H1 (cell line): ENCODE measurements around the gene CACNA1G. TPM values are rescaled to one million over a fixed set of nuclear protein-coding genes. Genes with fewer than 3 reads are reported as not detected.

ENCODE experiments used
- CTCF ChIA-PET: fragments of 300-600 bp; sonication (Branson Sonifier 250); formaldehyde crosslinking; loops from one replicate; lab custom pipeline; 2021; ENCODE audit not compliant: partially characterized antibody; lab: Charles Lee
- POLR2A ChIA-PET: fragments of 300-600 bp; sonication (Branson Sonifier 250); formaldehyde crosslinking; loops from one replicate; lab custom pipeline; 2021; ENCODE audit warnings: inconsistent platforms; ENCODE audit not compliant: partially characterized antibody; lab: Charles Lee
- DNase-seq, 2 experiments: peaks; one replicate each; pipeline versions ENCODE4 v3.0.0 to v3.0.0-alpha.2; 2010 to 2022; ENCODE audit warnings: low spot score in 2 of 2, low read depth in 1 of 2, mixed read lengths in 1 of 2
- FAIRE-seq: peaks from 2 replicates; lab custom pipeline; 2011; peaks lifted over from hg19 to GRCh38; lab: Jason Lieb, UNC
- H2AFZ ChIP-seq: 2 replicates; pipeline ENCODE4 v1.8.1; 2012; ENCODE audit warnings: low read length, inconsistent platforms
- H2AK5ac ChIP-seq: 2 replicates; pipeline ENCODE4 v1.6.1; 2013; ENCODE audit warnings: low read depth, low read length
- H2BK120ac ChIP-seq: replicated peaks from 2 replicates; pipeline ENCODE3; 2013; ENCODE audit warnings: low read depth, low read length, inconsistent platforms
- H2BK12ac ChIP-seq: 2 replicates; pipeline ENCODE4 v1.6.1; 2013; ENCODE audit warnings: low read depth, low read length
- H2BK15ac ChIP-seq: 2 replicates; pipeline ENCODE4 v1.6.1; 2013; ENCODE audit warnings: low read length
- H2BK20ac ChIP-seq: 2 replicates; pipeline ENCODE4 v1.6.1; 2013; ENCODE audit warnings: low read length
- H2BK5ac ChIP-seq: 2 replicates; pipeline ENCODE4 v1.6.1; 2013; ENCODE audit warnings: low read depth, low read length
- H3K14ac ChIP-seq: 2 replicates; pipeline ENCODE4 v1.6.1; 2013; ENCODE audit warnings: inconsistent platforms; ENCODE audit not compliant: insufficient read length
- H3K18ac ChIP-seq: 2 replicates; pipeline ENCODE4 v1.6.1; 2013; ENCODE audit warnings: low read length; ENCODE audit errors: extremely low read depth
- H3K23ac ChIP-seq: 2 replicates; pipeline ENCODE4 v1.6.1; 2013; ENCODE audit warnings: inconsistent platforms; ENCODE audit not compliant: insufficient read length
- H3K23me2 ChIP-seq: 2 replicates; pipeline ENCODE4 v1.6.1; 2013; ENCODE audit warnings: low read depth, low read length
- H3K27ac ChIP-seq: 2 replicates; pipeline ENCODE4 v1.6.1; 2011; ENCODE audit warnings: low read depth, low read length, inconsistent platforms
- H3K27me3 ChIP-seq, 4 experiments: replicated peaks in 1 of 4; 1 replicate in 1 of 4; 2 replicates in 3 of 4; pipeline versions ENCODE4 v1.6.1 to v1.8.1; 2011 to 2013; ENCODE audit warnings: low read length in 3 of 4, mild to moderate bottlenecking in 3 of 4, inconsistent platforms in 2 of 4, mixed read lengths in 2 of 4, moderate library complexity in 1 of 4; ENCODE audit not compliant: control insufficient read depth in 3 of 4, insufficient read depth in 3 of 4; ENCODE audit errors: extremely low read depth in 1 of 4
- H3K36me3 ChIP-seq, 4 experiments: 2 replicates each; pipeline versions ENCODE4 v1.6.1 to v1.8.1; 2011 to 2013; ENCODE audit warnings: mild to moderate bottlenecking in 4 of 4, low read length in 3 of 4, moderate library complexity in 2 of 4, control low read depth in 1 of 4, inconsistent platforms in 1 of 4; ENCODE audit not compliant: insufficient read depth in 4 of 4, control insufficient read depth in 2 of 4
- H3K4ac ChIP-seq: replicated peaks from 2 replicates; pipeline ENCODE3; 2013; ENCODE audit warnings: low read length, low read depth, mixed read lengths, inconsistent platforms; ENCODE audit not compliant: insufficient read length
- H3K4me1 ChIP-seq, 4 experiments: replicated peaks in 1 of 4; 1 replicate in 1 of 4; 2 replicates in 3 of 4; pipeline versions ENCODE4 v1.6.1 to v1.8.1; 2011 to 2013; ENCODE audit warnings: low read length in 3 of 4, inconsistent platforms in 2 of 4, mixed read lengths in 1 of 4; ENCODE audit not compliant: insufficient read depth in 4 of 4, control insufficient read depth in 3 of 4
- H3K4me2 ChIP-seq, 2 experiments: 2 replicates each; pipeline versions ENCODE4 v1.6.1 to v1.8.1; 2011 to 2013; ENCODE audit warnings: low read depth in 2 of 2, low read length in 2 of 2, control low read depth in 1 of 2, inconsistent platforms in 1 of 2, mild to moderate bottlenecking in 1 of 2; ENCODE audit not compliant: insufficient read depth in 1 of 2
- H3K4me3 ChIP-seq, 4 experiments: fragments of 200-600, 300-600 bp in 1 of 4; sonication (generic), shearing (Covaris generic), sonication (Bioruptor Twin) in 1 of 4; 2 replicates each; pipeline versions ENCODE4 v1.5.1 to v1.8.1; 2011 to 2016; ENCODE audit warnings: low read length in 4 of 4, low read depth in 3 of 4, control low read depth in 2 of 4, inconsistent platforms in 2 of 4, mild to moderate bottlenecking in 2 of 4, mixed read lengths in 1 of 4, moderate library complexity in 1 of 4; ENCODE audit not compliant: insufficient read depth in 2 of 4; ENCODE audit errors: extremely low read depth in 1 of 4
- H3K56ac ChIP-seq: replicated peaks from 2 replicates; pipeline ENCODE3; 2013; ENCODE audit warnings: low read depth, mild to moderate bottlenecking, mixed read lengths, low read length, inconsistent platforms; ENCODE audit not compliant: insufficient read length
- H3K79me1 ChIP-seq: 2 replicates; pipeline ENCODE4 v1.6.1; 2013; ENCODE audit warnings: low read depth, low read length, control low read depth
- H3K79me2 ChIP-seq, 2 experiments: 2 replicates each; pipeline versions ENCODE4 v1.6.1 to v1.8.1; 2012 to 2013; ENCODE audit warnings: low read length in 2 of 2, mild to moderate bottlenecking in 2 of 2, inconsistent platforms in 1 of 2; ENCODE audit not compliant: insufficient read depth in 2 of 2, control insufficient read depth in 1 of 2
- H3K9ac ChIP-seq, 4 experiments: replicated peaks in 1 of 4; 1 replicate in 1 of 4; 2 replicates in 3 of 4; pipeline versions ENCODE4 v1.6.1 to v1.8.1; 2011 to 2013; ENCODE audit warnings: low read depth in 3 of 4, low read length in 3 of 4, control low read depth in 2 of 4, mild to moderate bottlenecking in 2 of 4, moderate library complexity in 2 of 4, inconsistent platforms in 1 of 4; ENCODE audit errors: extremely low read depth in 1 of 4
- H3K9me3 ChIP-seq, 2 experiments: 2 replicates each; pipeline versions ENCODE4 v1.6.1 to v1.8.1; 2012 to 2013; ENCODE audit warnings: mild to moderate bottlenecking in 2 of 2, moderate library complexity in 2 of 2, control low read depth in 1 of 2, inconsistent platforms in 1 of 2, low read depth in 1 of 2, low read length in 1 of 2, mixed read lengths in 1 of 2; ENCODE audit not compliant: insufficient read depth in 2 of 2
- H4K20me1 ChIP-seq, 2 experiments: replicated peaks in 1 of 2; 2 replicates each; pipeline versions ENCODE3 to v1.8.1; 2011 to 2013; ENCODE audit warnings: inconsistent platforms in 2 of 2, low read length in 2 of 2, mild to moderate bottlenecking in 1 of 2; ENCODE audit not compliant: insufficient read depth in 2 of 2, control insufficient read depth in 1 of 2
- H4K5ac ChIP-seq: 2 replicates; pipeline ENCODE4 v1.6.1; 2013; ENCODE audit warnings: low read length, low read depth, mixed read lengths, inconsistent platforms; ENCODE audit not compliant: insufficient read length
- H4K8ac ChIP-seq: 2 replicates; pipeline ENCODE4 v1.8.0; 2013; ENCODE audit warnings: mild to moderate bottlenecking, moderate library complexity, low read length, inconsistent platforms; ENCODE audit not compliant: insufficient read depth; ENCODE audit errors: extremely low read depth
- H4K91ac ChIP-seq: replicated peaks from 2 replicates; pipeline ENCODE3; 2013; ENCODE audit warnings: low read length, mixed read lengths, inconsistent platforms; ENCODE audit not compliant: insufficient read length
- WGBS, 2 experiments: shearing (Covaris generic) in 1 of 2; methylation state at CpG; one replicate each; pipeline versions ENCODE4 v1.1.6 to v1.1.7; 2013 to 2015; ENCODE audit warnings: low lambda C conversion rate in 2 of 2, mixed read lengths in 2 of 2, inconsistent platforms in 1 of 2, low coverage in 1 of 2, missing lambda C conversion rate in 1 of 2; ENCODE audit not compliant: insufficient replicate concordance in 2 of 2, insufficient coverage in 1 of 2, insufficient read length in 1 of 2; ENCODE audit errors: extremely low coverage in 1 of 2, missing lambda C conversion rate in 1 of 2; 5-methylcytosine and 5-hydroxymethylcytosine counted together
- polyA plus RNA-seq, 7 experiments: library from polyadenylated mRNA; depleted of rRNA in 3 of 7; stranded (reverse) in 5 of 7; unstranded in 2 of 7; fragments of >200 nt in 5 of 7; fragments of 200-250 nt in 2 of 7; gene quantifications; 1 replicate in 5 of 7; 2 replicates in 1 of 7; 4 replicates in 1 of 7; pipeline versions ENCODE4 v1.2.1 to v1.2.3, GENCODE V29; 2011 to 2013; ENCODE audit warnings: missing spikeins in 2 of 7, mixed read lengths in 2 of 7
- total RNA-seq: library from RNA; stranded (reverse); fragmentation: NEBNext Ultra II Directional; extraction: Animal tissue kit (Norgen Biotek cat#: 25700); gene quantifications from 2 replicates; pipeline ENCODE4 v1.2.1, GENCODE V29; 2021

The CACNA1G gene
- total and polyA plus RNA-seq, 2 of the 8 experiments (the other 6 are each of a cell fraction or from before 2014, with no cell fraction given): 2.9 to 4.9 TPM

DNA sequence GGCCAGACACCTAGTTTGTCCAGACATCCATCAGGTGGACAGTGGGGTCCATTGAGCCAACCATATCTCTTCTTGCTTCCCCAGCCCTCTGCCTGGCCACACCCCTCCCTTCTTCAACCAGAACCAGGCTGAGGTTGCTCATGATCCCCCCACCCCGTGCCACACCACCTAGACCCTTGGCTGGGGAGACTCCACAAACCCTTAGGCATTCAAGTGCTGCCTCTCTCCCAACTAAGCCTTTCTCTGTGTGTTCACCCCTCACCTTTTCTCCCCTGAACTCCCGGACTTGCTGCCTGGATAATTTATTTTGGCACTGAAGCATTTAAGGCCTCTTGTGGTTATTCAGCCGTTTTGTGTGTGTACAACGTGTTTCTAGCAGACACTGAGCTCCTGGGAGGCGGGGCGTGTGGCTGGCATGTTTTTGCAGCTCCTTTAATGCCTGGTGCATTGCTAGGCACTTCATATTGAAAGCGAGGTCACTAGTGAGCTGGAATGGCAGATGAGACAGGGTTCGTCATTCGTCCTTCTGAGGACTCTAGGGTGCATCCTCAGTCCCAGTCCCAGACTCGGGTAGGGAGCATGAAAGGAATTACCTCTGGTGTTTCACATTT, 28.7 kb downstream of the CACNA1G start:
- Histone ChIP-seq H3K79me1 (no peaks in the 10 kb centered on the region), H3K18ac (no peak overlapping the region), H3K4me1 (peaks cover 0 to 20% (median 11%) of the 10 kb centered on the region in 4 experiments; a peak in 6 of 7 replicates), H2AFZ (no peak overlapping the region), H2BK120ac (no peak overlapping the region), H3K23me2 (no peaks in the 10 kb centered on the region), H2AK5ac (no peak overlapping the region), H3K27me3 (no peaks in the 10 kb centered on the region; a peak in 1 of 7 replicates), H2BK15ac (no peak overlapping the region), H3K4ac (no peak overlapping the region), H4K5ac (no peak overlapping the region), H3K27ac (no peak overlapping the region), H3K9me3 (no peaks in the 10 kb centered on the region), H2BK12ac (no peak overlapping the region), H3K9ac (no peak overlapping the region), H3K79me2 (no peaks in the 10 kb centered on the region), H4K20me1 (peaks cover 2 to 3% of the 10 kb centered on the region in 2 experiments), H2BK20ac (no peak overlapping the region), H3K23ac (no peak overlapping the region), H3K56ac (no peak overlapping the region), H4K91ac (no peak overlapping the region), H3K4me2 (no peak overlapping the region), H3K36me3 (no peaks in the 10 kb centered on the region), H3K14ac (no peak overlapping the region), H2BK5ac (no peak overlapping the region), H4K8ac (no peak overlapping the region), H3K4me3 (no peak overlapping the region)
- FAIRE-seq (no peak), DNase-seq (no peak)
- POLR2A ChIA-PET: interaction anchor here (1.7 kb wide), 1 partner anchor 208 kb away, joined by 3 read pairs; no protein-coding TSS in a partner anchor
- CTCF ChIA-PET: interaction anchor here (0.5 to 10.2 kb wide), 11 partner anchors 11 to 56 kb away, joined by 3 to 95 read pairs (median 5); no protein-coding TSS in a partner anchor
- 90% methylated on average over 10 of the region's 10 CpGs; no CpG with 5 or more reads in 1 of the 2 experiments for WGBS, 2 experiments
